GM12864 (cell line): ENCODE measurements around the gene AQP9.

Experiments
- DNase-seq: peaks from one replicate; pipeline ENCODE4 v3.0.0-alpha.2; 2011; ENCODE audit warnings: low read depth
- H3K4me3 ChIP-seq: 2 replicates; pipeline ENCODE4 v1.5.1; 2011; ENCODE audit warnings: mild to moderate bottlenecking, low read depth, low read length, control low read depth
- CTCF ChIP-seq: IDR thresholded peaks from 2 replicates; pipeline ENCODE4 v1.5.1; 2011; ENCODE audit warnings: low read depth, mild to moderate bottlenecking, moderate library complexity, low read length, control low read depth, inconsistent platforms; ENCODE audit errors: missing control alignments

Gene AQP9

DNA sequence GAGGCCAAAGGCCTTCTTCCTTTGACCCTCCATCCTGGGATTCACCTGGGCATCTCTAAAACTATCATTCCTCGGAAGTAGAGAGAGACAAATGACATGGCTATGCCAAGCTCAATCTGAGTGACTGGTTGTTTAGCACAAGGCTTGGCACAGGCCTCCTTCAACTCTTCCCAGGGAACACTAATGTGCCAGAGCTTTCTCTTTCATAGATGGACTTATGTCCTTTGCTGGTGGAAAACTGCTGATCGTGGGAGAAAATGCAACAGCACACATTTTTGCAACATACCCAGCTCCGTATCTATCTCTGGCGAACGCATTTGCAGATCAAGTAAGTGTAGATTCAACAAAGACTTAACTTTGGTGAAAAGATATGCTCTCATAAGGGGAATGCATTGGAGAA, 36.5 kb downstream of the AQP9 start:
- TF ChIP-seq CTCF = no peak
- DNase-seq = no peak
- no peak overlapping the region for H3K4me3 ChIP-seq

DNA sequence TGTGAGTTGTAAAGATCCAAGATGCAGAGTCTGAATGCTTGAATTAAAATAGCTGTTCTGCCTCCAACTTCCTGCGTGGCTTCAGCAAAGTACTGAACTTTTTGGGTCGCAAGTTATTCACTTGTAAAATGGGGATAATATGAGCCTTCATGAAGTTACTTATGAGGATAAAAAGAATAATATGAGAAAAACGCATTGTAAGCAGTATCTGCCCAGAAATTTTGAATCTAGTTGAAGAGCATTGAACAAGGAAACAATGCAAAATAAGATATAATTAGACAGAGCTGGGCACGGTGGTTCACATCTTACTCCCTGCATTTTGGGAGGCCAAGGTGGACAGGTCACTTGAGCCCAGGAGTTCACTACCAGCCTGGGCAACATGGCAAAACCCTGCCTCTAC, 37.8 kb downstream of the AQP9 start:
- TF ChIP-seq CTCF = no peak
- no peak overlapping the region for H3K4me3 ChIP-seq
- DNase-seq = no peak

DNA sequence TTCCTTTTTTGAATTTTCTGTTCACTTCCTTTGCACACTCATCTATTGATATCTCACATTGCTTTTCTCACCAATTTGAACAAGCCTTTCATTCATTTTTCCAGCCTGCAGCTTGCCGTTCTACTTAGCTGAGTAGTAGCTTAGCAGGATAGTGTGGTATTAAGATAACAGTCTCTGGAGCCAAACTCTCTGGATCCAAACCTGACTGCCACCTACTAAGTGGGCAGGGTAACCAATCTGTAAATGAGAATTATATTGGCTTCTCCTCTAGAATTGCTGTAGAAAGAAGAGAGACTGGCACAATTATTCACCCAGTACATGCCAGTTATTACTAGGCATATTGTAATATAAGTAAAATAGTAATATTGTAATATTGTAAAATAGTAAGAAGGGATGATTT, 40.5 kb downstream of the AQP9 start:
- H3K4me3 ChIP-seq = no peak overlapping the region

DNA sequence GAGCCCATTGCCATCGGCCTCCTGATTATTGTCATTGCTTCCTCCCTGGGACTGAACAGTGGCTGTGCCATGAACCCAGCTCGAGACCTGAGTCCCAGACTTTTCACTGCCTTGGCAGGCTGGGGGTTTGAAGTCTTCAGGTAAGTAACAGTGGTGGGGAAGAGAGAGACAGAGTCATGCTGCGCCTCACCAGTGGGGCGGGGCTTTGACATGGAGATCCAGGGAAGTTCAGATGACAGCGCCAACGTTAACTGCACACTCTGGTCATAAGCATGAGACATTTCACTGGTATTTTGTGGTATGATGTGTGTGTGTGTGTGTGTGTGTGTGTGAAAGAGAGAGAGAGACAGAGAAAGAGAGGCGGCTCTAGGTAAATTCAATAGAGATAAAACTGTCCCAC, 41.0 kb downstream of the AQP9 start:
- no peak for DNase-seq
- TF ChIP-seq CTCF = no peak
- no peak overlapping the region for H3K4me3 ChIP-seq

More for the DNA sequence above, 40.5 kb downstream of the AQP9 start:
- TF ChIP-seq CTCF = no peak
- no peak for DNase-seq

DNA sequence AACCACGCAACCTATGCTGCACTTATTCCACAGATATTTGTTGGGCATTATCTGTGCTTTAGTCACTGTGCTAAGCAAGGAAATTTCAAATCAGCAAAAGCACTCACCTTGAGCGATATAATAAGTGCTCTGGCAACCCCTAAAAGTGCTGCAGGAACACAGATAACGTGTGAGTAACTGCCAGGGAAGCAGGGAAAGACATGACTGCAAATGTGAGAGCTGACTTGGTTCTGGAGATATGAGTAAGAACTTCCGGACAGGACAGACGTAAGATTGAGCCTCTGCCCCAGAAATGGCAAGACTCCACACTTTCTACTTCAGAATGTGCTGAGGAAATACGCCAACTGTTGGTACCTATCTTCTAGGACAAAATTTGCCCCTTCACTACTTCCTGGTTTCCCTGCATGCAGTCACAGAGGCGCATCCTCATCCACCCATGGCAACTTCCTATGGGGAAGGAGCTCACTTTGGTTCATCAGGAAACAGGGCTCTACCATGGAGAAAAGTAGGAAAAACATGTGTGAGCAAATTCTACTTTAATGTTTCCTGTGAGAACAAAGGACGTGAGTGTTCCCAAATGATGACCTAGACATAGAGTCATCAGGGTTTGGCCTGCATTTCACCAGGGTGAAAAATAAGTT, 41.7 kb downstream of the AQP9 start:
- no peak for DNase-seq
- no peak overlapping the region for H3K4me3 ChIP-seq
- no peak for TF ChIP-seq CTCF

- DNase-seq = no peak
- no peak overlapping the region for H3K4me3 ChIP-seq
- peak; percentile 78 for TF ChIP-seq CTCF
Observed at GRCh38 chr15:58182460-58183163, 44.4 kb downstream of the AQP9 start.

DNA sequence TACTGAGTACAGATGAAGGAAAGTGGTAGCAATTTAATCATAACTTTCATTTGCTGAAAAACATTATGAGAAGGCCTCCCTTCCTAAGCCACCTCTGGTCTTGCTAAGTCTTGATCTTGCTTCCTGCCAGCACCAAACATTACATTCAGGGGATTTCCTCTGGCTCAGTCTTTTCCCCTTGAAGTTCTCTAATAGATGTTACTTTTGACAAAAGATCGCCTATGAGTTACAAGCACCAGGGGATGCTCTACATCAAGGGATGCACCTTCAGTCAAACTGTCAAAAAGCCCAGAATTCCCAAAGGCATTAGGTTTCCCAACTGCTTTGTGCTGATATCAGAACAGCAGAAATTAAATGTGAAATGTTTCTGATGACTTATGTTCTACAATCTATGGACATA, 47.3 kb downstream of the AQP9 start:
- H3K4me3 ChIP-seq = no peak overlapping the region
- no peak for TF ChIP-seq CTCF
- DNase-seq = no peak
